OCI-LY3 (cell line): ENCODE measurements around the gene TTLL5.

Source experiments
- EZH2phosphoT487 ChIP-seq: fragments of 200-600 bp; shearing (Covaris generic); IDR thresholded peaks from 2 replicates; pipeline ENCODE4 v1.6.1; 2018; ENCODE audit warnings: antibody characterized with exemption, mixed run types, low read depth
- TF ChIP-seq, protein P1 (sequence below): fragments of 200-600, 300-600 bp; sonication (generic); IDR thresholded peaks from 2 replicates; pipeline ENCODE4 v1.5.1; 2014; ENCODE audit warnings: antibody characterized with exemption, low read length, low read depth

DNA sequence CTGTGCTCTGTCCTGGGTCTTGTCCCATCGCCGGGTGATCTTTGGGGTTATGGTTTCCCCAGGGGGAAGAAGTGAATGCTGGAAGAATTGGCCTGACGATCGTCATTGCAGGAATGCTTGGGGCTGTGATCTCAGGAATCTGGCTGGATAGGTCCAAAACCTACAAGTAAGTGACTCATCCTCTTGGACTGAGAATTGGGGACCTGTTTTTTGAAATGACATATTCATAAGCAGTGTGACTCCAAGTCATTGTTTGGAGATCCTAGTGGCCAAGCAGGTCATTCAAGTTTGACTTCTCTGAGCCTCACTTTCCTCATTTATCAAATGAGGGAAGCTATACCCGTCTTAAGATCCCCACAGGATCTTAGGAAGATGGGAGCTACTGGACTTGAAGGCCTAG, 26.2 kb upstream of the TTLL5 start:
- TF ChIP-seq, protein P1, sequence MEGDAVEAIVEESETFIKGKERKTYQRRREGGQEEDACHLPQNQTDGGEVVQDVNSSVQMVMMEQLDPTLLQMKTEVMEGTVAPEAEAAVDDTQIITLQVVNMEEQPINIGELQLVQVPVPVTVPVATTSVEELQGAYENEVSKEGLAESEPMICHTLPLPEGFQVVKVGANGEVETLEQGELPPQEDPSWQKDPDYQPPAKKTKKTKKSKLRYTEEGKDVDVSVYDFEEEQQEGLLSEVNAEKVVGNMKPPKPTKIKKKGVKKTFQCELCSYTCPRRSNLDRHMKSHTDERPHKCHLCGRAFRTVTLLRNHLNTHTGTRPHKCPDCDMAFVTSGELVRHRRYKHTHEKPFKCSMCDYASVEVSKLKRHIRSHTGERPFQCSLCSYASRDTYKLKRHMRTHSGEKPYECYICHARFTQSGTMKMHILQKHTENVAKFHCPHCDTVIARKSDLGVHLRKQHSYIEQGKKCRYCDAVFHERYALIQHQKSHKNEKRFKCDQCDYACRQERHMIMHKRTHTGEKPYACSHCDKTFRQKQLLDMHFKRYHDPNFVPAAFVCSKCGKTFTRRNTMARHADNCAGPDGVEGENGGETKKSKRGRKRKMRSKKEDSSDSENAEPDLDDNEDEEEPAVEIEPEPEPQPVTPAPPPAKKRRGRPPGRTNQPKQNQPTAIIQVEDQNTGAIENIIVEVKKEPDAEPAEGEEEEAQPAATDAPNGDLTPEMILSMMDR: no peak
- TF ChIP-seq EZH2phosphoT487: no peak
